ENCODE results near the gene RNF227.

Gene RNF227

DNA sequence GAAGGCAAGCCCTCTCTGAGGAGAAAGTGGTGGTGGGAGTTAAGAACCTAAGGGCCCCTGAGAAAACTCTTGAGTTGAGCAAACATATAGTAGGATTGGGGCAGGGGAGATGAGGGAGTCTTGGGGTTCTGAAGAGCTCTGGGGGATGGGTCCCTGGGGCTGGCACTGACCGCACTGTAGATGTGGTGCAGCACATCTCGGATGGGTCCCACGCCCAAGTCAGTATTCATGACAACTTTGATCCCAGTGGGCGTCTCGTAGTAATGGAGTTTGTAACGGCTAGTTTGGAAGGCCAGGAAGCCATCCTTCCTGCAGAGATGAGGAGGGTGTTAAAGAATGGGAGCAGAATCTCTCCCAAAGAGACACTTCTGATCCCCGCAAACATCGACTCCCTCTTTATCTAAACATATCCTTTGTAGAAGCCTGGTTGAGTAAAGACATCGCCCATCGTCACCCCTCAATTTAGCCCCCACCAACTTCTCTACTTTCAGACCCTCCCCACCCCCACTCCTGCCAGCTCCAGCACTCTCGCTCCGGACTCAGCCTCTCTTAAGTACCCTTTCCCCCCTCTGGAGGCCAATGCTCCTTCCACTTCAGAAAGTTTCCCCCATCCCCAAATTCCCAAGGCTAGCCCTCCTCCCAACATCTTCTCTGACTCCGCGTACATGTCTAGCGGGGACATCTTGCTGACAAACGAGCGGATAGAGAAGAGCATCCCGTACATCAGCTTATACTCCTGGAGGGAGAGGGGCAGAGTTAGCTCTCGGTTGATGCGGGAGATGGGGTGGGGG is 14.9 kb upstream of the RNF227 start:
- no peak for DNase-seq (ENCODE audit: low read depth in 2 of 2, low spot score in 1 of 2)

DNA sequence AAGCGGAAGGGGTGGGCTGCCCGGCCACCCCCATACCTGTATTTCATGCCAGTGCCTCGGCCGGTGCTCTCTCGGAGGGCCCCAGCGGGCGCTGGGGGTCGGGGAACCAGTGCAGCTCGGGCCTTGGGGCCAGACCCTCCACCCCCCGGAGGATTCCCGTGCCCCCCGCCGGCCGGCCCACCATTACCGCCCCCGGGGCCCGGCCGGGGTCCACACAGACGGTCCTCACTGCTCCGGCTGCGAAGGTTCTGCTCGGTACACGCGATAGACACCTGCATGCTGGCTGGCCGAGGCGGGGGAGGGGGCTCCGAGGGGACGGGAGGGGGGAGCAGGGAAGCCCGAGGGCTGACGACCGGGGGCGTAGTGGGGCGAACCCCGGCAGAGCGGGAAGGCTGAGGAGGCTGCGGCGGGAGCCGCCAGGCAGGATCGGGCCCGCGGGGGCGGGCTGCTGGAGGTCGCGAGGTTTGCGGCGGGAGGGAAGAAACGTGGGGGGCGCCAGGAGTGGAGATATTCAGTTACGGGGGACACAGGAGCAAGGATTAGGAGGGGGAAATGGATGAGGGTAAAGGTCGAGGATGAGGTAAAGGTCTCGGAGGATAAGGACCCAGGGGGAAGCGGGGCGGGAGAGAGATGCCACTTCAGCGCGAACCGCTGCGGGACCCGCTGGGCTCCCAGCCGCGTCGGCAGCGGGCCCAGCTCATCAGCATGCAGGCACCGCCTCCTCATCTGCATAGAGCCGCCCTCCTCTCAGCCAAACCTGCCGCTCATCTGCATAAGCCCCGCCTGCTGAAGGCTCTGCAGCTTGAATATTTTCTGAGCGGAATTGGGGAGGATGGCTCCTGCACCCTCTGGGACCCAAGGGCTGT is 13.3 kb upstream of the RNF227 start, which contains the start of gene KCNAB3:
Gene KCNAB3 (minus strand): TSS at position 699 of the 866 bp plus-strand sequence. CDS start 421 bp downstream, at position 278.
- DNase-seq (ENCODE audit: low read depth in 2 of 2, low spot score in 1 of 2) = no peak

DNA sequence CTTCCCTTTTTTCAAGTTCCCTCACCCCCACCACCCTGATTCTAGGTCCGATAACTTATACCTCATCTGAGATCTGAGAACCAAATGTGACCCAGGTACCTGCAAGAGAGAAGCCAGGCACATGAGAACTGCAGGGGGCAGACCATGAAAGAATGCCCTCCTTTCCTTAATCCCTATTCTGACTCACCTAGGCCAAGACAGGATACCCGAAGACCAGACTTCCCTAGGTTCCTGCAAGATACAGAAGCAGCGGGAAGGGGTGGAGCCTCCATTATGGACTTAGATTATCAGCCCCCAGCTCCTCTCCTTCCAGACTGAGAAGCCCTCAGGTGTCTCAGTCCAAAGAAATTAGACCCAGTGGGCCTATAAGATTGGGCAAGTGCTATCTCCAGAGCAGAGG is 11.5 kb upstream of the RNF227 start:
- no peak for DNase-seq (ENCODE audit: low read depth in 2 of 2, low spot score in 1 of 2)

DNA sequence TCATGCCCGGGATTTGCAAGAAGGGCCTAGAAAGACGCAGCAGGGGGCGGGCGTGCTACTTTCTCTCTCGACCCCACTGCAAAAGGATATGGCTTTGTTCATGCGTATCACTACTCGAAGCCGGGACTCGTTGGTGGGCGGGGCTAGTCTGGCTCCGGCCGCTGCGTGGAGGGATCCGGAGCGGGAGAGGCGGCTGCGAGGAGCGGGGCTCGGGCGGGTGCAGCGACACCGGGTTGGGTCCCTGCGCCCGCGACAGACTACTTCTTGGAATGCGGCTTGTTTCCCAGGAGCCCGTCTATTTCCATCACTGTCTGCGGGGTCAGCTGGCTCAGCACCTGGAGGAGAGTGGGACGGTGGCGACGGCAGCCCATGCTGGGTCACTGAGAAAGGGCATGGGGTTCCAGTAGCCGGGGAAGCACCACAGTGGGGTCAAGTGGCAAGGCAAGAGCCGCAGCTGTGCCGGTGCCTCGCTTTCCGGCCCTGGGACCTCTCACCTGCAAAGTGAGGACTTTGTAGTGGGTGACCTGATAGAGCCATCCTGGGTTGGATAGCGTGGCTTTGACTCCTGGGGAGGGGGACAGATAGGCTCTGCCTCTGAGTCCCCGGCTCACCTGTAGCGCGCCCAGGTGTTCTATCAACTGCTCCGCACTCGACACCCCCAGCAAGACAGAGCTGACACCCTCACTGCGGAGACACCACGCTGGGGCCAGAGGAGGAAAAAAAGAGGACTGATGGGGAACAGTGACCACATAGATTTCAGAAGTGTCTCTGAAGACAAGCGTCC is 6.9 kb upstream of the RNF227 start:
- DNase-seq (ENCODE audit: low read depth in 2 of 2, low spot score in 1 of 2) = peak; percentile 55 to 68

DNA sequence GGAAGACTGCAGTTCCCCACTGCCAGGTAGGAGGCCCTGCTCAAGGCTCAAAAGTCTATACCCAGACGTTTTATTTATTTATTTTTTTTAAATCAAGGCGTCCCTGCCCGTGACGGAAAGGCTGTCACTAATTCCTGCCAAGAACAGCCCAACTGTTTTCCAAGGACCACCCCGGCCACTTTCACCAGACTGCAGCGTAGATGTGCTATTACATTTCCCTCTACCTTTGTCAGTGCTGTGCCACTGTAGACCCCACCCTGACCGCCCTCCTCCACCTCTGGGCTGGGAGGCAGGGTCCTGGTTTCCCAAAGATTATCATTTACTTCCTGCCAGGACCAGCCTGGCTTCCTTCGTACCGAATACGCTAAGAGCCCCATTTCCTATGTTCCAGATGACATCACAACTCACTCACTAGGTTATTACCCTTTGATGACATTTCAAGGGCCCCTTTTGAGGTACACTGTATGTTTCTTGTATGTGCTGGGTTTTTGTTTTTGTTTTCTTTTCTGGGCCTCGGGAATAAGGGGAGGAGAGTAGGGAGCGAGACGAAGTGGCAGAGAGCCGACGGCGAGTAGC is 6.3 kb upstream of the RNF227 start:
- DNase-seq (ENCODE audit: low read depth in 2 of 2, low spot score in 1 of 2) = no peak

DNA sequence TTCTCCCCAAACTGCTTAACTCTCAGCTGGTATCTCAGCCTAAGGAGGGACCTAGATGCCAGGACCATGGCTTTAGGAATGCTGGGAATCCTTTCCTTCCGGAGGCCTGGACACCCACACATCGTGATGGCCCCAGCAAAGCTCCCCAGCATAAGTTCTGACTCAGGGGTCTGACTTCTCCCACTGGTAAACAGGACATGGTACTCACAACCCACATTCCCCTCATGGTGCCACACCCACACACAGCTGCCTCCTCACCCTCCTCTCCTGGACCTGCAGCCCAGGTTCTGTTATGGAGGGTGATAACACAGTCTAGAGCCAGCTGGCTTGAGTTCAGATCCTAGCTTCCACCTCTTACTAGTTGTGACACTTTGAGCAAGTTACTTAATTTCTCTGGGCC is 719 bp upstream of the RNF227 start:
- DNase-seq (ENCODE audit: low read depth in 2 of 2, low spot score in 1 of 2) = no peak

DNA sequence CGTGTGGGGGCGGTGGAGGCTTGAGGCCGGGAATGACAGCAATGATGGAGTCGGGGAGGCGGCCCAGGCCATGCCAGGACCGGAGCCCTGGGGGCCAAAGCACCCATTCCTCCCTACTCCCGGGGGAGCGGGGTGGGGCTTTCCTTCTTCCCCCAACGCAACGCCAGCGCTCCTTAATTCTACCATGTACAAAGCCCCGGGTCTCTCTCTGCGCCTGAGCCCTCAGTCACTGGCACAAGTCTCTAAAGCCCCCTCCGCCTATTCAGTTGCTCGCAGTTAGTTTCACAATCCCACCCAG is 245 bp upstream of the RNF227 start:
- DNase-seq (ENCODE audit: low read depth in 2 of 2, low spot score in 1 of 2) = no peak

DNA sequence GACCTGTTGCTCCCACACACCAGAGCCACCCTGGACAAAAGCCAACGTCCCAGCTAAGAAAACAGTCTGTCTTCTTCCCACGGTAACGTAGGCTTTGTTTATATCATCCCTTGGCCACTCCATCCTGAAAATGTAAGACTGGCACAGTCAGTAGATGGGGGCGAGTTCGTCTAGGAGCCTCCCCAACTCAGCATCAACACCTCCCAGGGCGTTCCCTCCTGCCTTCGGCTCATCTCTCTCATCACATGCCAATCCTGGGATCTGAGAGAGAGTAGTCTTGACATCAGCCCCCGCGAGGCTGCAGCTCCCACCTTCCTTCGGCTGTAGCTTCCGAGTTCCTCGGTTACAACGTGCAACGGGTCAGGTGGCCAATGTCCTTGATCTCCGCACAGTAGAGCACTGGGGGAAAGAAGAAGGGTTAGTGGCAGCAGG is 894 bp downstream of the RNF227 start:
- no peak for DNase-seq (ENCODE audit: low read depth in 2 of 2, low spot score in 1 of 2)

DNA sequence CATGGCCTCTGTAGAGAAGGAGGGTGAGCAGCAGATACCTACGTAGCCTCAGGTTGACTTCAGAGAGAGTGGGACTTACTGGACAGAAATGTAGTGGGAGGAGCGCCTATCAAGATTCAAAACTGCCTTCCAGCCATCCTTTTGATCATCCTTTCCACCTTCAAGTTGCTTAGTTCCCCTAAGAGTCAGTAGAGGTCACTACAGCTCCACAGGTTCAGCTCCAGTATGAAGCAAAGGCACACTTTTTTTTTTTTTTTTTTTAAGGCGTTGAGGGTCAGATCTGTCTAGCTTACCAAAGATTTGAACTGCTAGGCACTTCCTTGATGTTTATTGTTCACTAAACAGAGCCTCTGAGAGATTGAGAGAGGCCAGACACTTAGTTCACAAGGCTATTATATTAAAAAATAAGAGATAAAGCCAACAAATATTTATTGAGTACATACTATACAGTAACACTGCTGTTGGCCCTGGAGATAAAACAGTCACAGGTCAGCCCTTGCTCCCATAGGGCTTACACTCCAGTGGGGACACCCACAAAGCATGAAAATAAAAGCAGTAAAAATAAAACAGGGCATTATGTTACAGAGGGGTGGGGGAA is 3.1 kb downstream of the RNF227 start:
- no peak for DNase-seq (ENCODE audit: low read depth in 2 of 2, low spot score in 1 of 2)

DNA sequence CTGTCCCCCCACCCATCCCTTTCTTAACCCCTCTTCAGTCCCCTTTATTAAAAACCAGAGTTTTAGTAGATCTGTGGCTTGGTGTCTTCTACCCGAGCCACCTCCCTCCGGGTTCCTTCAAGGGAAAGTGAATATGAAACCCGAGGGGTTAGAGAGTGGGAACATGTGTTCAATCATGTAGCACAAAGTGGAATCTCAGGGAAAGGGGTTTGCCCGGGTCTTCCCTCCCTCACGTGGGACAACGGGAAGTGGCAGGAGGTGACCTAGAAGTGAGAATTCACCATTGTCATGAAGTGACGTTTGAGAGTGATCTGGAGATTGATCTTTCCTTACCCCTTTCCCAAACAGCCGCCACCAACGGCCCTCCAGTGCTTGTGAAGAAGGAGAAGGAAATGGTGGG is 5.0 kb downstream of the RNF227 start:
- no peak for DNase-seq (ENCODE audit: low read depth in 2 of 2, low spot score in 1 of 2)

DNA sequence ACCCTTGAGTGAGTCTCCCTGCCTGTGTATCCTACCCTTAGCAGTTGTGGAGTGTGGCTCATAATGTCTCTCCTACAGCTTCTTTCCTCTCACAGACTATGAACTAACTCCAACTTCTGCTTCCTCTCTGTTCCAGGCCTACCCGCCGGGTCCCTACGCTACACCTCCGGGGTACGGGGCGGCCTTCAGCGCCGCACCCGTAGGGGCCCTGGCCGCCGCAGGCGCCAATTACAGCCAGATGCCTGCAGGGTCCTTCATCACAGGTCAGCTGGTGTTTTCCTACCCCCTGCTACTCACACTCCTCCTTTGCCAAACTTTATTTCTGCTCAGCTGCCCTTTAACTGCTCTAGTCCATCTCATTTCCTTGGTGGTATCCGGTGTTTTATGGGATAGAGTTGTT is 5.4 kb downstream of the RNF227 start:
- no peak for DNase-seq (ENCODE audit: low read depth in 2 of 2, low spot score in 1 of 2)

DNA sequence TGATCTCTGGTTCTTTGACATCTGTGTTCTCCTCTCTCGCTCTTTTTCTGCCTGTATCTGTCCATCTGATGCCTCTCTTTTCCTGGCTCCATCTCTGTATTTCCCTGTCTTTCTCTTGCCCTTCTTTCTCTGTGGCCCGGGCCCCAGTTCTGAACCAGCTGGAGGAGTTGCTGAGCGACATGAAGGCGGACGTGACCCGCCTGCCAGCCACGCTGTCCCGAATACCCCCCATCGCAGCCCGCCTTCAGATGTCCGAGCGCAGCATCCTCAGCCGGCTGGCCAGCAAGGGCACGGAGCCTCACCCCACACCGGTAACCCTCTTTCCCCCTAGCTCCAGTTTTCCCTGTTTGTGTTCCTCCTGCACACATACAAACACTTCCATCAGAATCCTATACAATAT is 5.8 kb downstream of the RNF227 start:
- DNase-seq (ENCODE audit: low read depth in 2 of 2, low spot score in 1 of 2) = no peak

DNA sequence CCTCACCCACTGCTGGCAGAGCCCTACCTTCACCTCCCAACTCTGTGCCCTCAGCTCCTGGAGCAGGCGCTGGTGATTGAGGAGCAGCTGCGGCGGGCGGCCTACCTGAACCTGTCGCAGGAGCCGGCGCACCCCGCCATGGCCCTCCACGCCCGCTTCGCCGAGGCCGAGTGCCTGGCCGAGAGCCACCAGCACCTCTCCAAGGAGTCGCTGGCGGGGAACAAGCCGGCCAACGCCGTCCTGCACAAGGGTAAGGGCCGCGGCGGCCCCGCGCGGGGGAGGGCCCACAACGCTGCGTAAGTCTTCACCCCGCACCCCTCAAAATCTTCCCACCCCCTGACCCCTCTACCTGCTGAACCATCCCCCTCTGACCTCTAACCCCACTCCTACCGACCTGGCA is 7.0 kb downstream of the RNF227 start:
- no peak for DNase-seq (ENCODE audit: low read depth in 2 of 2, low spot score in 1 of 2)

DNA sequence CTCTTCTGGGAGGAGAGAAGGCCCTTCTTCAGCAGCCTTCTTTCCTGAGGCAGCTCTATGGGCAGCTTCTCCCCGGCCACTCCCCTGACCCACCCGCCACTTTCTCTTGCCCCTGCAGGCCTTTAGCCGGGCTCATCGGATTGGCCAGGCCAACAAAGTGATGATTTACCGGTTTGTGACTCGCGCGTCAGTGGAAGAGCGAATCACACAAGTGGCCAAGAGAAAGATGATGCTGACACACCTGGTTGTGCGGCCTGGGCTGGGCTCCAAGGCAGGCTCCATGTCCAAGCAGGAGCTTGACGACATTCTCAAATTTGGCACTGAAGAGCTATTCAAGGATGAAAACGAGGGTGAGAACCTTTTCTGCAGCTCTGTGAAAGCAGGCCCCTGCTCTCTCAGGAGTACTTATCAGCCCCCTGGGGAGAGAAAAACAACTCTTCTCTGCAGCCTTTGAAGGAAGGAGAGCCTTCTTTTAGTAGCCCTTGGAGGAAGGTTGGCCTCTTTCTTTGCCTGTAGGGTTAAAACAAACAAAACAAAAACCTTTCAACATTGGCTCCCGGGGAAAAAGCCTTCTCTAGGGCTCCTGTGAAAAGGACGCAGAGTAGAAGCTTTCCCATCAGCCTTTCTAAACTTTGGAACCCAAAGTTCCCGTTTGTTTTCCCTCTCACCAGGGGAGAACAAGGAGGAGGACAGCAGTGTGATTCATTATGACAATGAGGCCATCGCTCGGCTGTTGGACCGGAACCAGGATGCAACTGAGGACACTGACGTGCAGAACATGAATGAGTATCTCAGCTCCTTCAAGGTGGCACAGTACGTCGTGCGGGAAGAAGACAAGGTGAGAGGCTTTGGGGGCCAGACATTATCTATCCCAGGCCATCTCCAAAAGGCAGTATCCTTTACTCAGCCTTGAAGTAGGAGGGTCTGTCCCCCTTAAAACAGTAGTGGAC is 12.7 kb downstream of the RNF227 start:
- DNase-seq (ENCODE audit: low read depth in 2 of 2, low spot score in 1 of 2) = no peak

DNA sequence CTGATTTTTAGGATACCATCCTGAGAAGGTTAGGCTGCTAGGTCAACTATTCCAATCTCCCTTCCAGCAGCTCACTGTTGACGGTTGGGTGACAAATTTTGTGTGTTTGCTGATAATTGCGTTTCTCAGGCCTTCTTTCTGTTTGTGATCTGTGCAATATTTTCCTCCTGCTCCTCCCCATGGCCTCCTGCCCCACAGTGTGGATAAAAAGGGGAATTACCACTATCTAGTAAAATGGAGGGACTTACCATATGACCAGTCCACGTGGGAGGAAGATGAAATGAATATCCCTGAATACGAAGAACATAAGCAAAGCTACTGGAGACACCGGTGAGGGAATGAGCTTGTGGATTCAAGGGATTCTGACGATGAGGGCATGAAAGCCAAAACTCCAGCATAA is 18.3 kb downstream of the RNF227 start:
- no peak for DNase-seq (ENCODE audit: low read depth in 2 of 2, low spot score in 1 of 2)

DNA sequence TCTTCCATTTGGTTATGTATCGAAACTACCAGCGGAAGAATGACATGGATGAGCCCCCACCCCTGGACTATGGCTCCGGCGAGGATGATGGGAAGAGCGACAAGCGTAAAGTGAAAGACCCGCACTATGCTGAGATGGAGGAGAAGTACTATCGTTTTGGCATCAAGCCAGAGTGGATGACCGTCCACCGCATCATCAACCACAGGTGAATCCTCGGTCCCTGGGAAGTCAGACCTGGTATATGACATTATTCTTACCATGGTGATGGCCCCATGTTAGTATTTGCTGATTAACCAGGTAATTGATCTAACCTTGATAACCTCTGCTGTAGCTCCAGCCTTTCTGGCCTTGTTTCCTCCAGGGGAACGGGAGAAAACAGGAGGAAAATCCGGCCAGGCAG is 19.0 kb downstream of the RNF227 start:
- no peak for DNase-seq (ENCODE audit: low read depth in 2 of 2, low spot score in 1 of 2)

DNA sequence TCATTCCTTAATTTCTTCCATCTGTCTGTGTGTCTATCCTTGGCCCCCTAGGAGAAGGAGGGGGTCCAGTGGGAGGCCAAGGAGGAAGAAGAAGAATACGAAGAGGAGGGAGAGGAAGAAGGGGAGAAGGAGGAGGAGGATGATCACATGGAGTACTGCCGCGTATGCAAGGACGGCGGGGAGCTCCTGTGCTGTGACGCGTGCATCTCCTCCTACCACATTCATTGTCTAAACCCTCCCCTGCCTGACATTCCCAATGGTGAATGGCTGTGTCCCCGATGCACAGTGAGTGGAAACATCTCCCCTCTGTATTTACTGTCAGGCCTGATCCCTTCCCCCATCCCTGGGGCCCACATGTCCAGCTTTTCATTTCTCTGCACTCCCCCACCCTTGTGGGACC is 21.2 kb downstream of the RNF227 start:
- DNase-seq (ENCODE audit: low read depth in 2 of 2, low spot score in 1 of 2) = no peak

DNA sequence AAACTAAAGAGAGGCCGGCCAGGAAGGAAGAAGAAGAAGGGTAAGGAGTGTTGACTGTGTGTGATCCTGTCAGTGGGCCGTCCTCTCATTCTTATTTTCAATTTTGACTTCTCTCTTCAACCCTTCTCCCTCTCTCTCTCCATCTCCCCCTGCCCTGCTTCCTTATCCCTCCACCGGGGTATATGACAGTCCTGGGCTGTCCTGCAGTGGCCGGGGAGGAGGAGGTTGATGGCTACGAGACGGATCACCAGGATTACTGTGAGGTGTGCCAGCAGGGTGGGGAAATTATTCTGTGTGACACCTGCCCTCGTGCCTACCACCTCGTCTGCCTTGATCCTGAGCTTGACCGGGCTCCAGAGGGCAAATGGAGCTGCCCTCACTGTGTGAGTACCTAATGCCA is 21.9 kb downstream of the RNF227 start:
- DNase-seq (ENCODE audit: low read depth in 2 of 2, low spot score in 1 of 2) = no peak

DNA sequence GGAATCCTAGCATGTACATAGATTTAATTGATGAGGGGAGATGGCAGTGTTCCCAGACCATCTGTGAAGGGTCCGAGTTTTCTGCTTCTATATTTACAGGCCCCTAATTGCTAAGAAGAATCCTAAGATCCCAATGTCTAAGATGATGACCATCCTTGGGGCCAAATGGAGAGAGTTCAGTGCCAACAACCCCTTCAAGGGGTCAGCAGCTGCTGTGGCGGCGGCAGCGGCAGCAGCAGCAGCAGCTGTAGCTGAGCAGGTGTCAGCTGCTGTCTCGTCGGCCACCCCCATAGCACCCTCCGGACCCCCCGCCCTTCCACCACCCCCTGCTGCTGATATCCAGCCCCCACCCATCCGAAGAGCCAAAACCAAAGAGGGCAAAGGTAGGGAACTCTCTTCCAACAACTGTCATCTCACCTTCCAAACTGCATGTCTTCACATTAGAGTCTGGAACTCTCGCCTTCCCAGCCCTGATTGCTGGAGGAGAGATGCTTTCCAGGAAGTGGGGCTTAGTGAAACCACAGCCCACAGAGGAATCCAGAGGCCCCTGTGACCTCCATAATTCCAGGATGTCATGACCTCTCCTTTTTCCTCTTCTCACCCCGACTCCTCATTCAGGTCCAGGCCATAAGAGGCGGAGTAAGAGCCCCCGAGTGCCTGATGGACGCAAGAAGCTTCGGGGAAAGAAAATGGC is 22.8 kb downstream of the RNF227 start:
- DNase-seq (ENCODE audit: low read depth in 2 of 2, low spot score in 1 of 2) = no peak

Data from stimulated activated CD8-positive, alpha-beta memory T cell treated with anti-CD3 and anti-CD28 coated beads, Interleukin-4, amount 100 ng/mL, for 1 hour (primary cell).